Activated CD8-positive, alpha-beta memory T cell treated with anti-CD3 and anti-CD28 coated beads, Interleukin-2, amount 10 ng/mL, durations not matched to agents 7 days and 5 days (primary cell): ENCODE results near the gene HDAC8. TPM values are rescaled to one million over a fixed set of nuclear protein-coding genes. Genes with fewer than 3 reads are reported as not detected.

ENCODE experiments used
- ATAC-seq: fragments of 150-1000 bp; cut with Tn5 transposase; one replicate; pipeline ENCODE4 v1.10.0; 2021; ENCODE audit warnings: moderate library complexity
- CTCF ChIA-PET: fragments of 350-600 bp; sonication (Branson Sonifier 250); formaldehyde crosslinking; loops from one replicate; lab custom pipeline; 2021; ENCODE audit warnings: antibody characterized with exemption; lab: Charles Lee
- DNase-seq: peaks from one replicate; pipeline ENCODE4 v3.0.0-alpha.2; 2020
- H3K27ac Mint-ChIP-seq: one replicate; pipeline ENCODE4 v1.8.0; 2021; ENCODE audit warnings: mild to moderate bottlenecking, mixed read lengths
- H3K27me3 Mint-ChIP-seq: one replicate; pipeline ENCODE4 v1.8.0; 2021; ENCODE audit warnings: mixed read lengths
- H3K36me3 Mint-ChIP-seq: one replicate; pipeline ENCODE4 v1.8.0; 2021; ENCODE audit warnings: mild to moderate bottlenecking, mixed read lengths
- H3K4me1 Mint-ChIP-seq: one replicate; pipeline ENCODE4 v1.8.0; 2021; ENCODE audit warnings: mixed read lengths
- H3K4me3 Mint-ChIP-seq: one replicate; pipeline ENCODE4 v1.8.0; 2021; ENCODE audit warnings: mild to moderate bottlenecking, moderate library complexity, mixed read lengths
- H3K9me3 Mint-ChIP-seq: one replicate; pipeline ENCODE4 v1.8.0; 2022; ENCODE audit warnings: low read depth, mixed read lengths
- total RNA-seq, 2 experiments: library from RNA; stranded (reverse); gene quantifications; one replicate each; pipeline ENCODE4 v1.2.3, GENCODE V29; 2021

The HDAC8 gene
- total RNA-seq, 2 experiments from 2014 or later: 29.0 to 31.6 TPM

GRCh38 chrX:72308566-72309296 is 263.9 kb downstream of the HDAC8 start:
- ATAC-seq (no peak), DNase-seq (no peak)
- Mint-ChIP-seq H3K4me1 (peaks cover 21% of the 10 kb centered on the region), H3K36me3 (no peaks in the 10 kb centered on the region), H3K27ac (no peak overlapping the region), H3K9me3 (no peaks in the 10 kb centered on the region), H3K4me3 (peak overlapping the region; percentile 20), H3K27me3 (peaks cover 51% of the 10 kb centered on the region)
- CTCF ChIA-PET: no interaction called here

- no peak for ATAC-seq
- CTCF ChIA-PET: no interaction called here
- Mint-ChIP-seq H3K4me1 (peaks cover 21% of the 10 kb centered on the region), H3K27ac (no peak overlapping the region), H3K36me3 (no peaks in the 10 kb centered on the region), H3K9me3 (no peaks in the 10 kb centered on the region), H3K27me3 (peaks cover 56% of the 10 kb centered on the region), H3K4me3 (no peak overlapping the region)
- no peak for DNase-seq
These were observed 264.5 kb downstream of the HDAC8 start for GRCh38 chrX:72308209-72308565.

- ATAC-seq (no peak), DNase-seq (no peak)
- CTCF ChIA-PET: no interaction called here
- H3K4me1 Mint-ChIP-seq: peaks cover 21% of the 10 kb centered on the region
- no peaks in the 10 kb centered on the region for H3K36me3 Mint-ChIP-seq
- H3K4me3 Mint-ChIP-seq: no peak overlapping the region
- H3K27me3 Mint-ChIP-seq: peaks cover 61% of the 10 kb centered on the region
- H3K27ac Mint-ChIP-seq: no peak overlapping the region
- H3K9me3 Mint-ChIP-seq: no peaks in the 10 kb centered on the region
These were observed 265.0 kb downstream of the HDAC8 start for GRCh38 chrX:72307646-72308051.

GRCh38 chrX:72306851-72307645 is 265.6 kb downstream of the HDAC8 start:
- Mint-ChIP-seq H3K4me1 (peaks cover 21% of the 10 kb centered on the region), H3K9me3 (no peaks in the 10 kb centered on the region), H3K4me3 (peak overlapping the region; percentile 66), H3K27ac (no peak overlapping the region), H3K27me3 (peaks cover 65% of the 10 kb centered on the region), H3K36me3 (no peaks in the 10 kb centered on the region)
- CTCF ChIA-PET: no interaction called here
- ATAC-seq: peak; percentile 30
- peak; percentile 40 for DNase-seq

- no peak for DNase-seq
- Mint-ChIP-seq H3K27me3 (peaks cover 70% of the 10 kb centered on the region), H3K9me3 (no peaks in the 10 kb centered on the region), H3K36me3 (no peaks in the 10 kb centered on the region), H3K27ac (no peak overlapping the region), H3K4me1 (peaks cover 21% of the 10 kb centered on the region), H3K4me3 (peak overlapping the region; percentile 38)
- CTCF ChIA-PET: no interaction called here
- ATAC-seq: peak; percentile 13
These were observed 266.4 kb downstream of the HDAC8 start for GRCh38 chrX:72306085-72306801.

GRCh38 chrX:72305286-72306084 is 267.2 kb downstream of the HDAC8 start, which contains the start of gene CITED1:
Gene CITED1 (minus strand): TSS chrX:72305914. CDS start chrX:72302869, 3,045 bp downstream.
- DNase-seq: no peak
- H3K4me1 Mint-ChIP-seq: peaks cover 21% of the 10 kb centered on the region
- H3K36me3 Mint-ChIP-seq: no peaks in the 10 kb centered on the region
- H3K4me3 Mint-ChIP-seq: peak within 1 kb of the TSS; percentile 66
- H3K9me3 Mint-ChIP-seq: no peaks in the 10 kb centered on the region
- no peak within 1 kb of the TSS for H3K27ac Mint-ChIP-seq
- peak; percentile 31 for ATAC-seq
- peaks cover 74% of the 10 kb centered on the region for H3K27me3 Mint-ChIP-seq
- CTCF ChIA-PET: no interaction called here

GRCh38 chrX:72304877-72305276 is 267.8 kb downstream of the HDAC8 start:
- DNase-seq (no peak), ATAC-seq (no peak)
- CTCF ChIA-PET: no interaction called here
- Mint-ChIP-seq H3K27me3 (peaks cover 74% of the 10 kb centered on the region), H3K27ac (no peak overlapping the region), H3K4me1 (peaks cover 21% of the 10 kb centered on the region), H3K9me3 (no peaks in the 10 kb centered on the region), H3K36me3 (no peaks in the 10 kb centered on the region), H3K4me3 (peak overlapping the region; percentile 13)

GRCh38 chrX:72301781-72302180 is 270.9 kb downstream of the HDAC8 start:
- Mint-ChIP-seq H3K36me3 (no peaks in the 10 kb centered on the region), H3K4me3 (no peak overlapping the region), H3K9me3 (no peaks in the 10 kb centered on the region), H3K27ac (no peak overlapping the region), H3K4me1 (peaks cover 6% of the 10 kb centered on the region), H3K27me3 (peaks cover 59% of the 10 kb centered on the region)
- no peak for DNase-seq
- CTCF ChIA-PET: no interaction called here
- no peak for ATAC-seq

- CTCF ChIA-PET: no interaction called here
- ATAC-seq: no peak
- Mint-ChIP-seq H3K27ac (no peak overlapping the region), H3K36me3 (no peaks in the 10 kb centered on the region), H3K4me3 (no peak overlapping the region), H3K4me1 (peaks cover 5% of the 10 kb centered on the region), H3K9me3 (no peaks in the 10 kb centered on the region), H3K27me3 (peaks cover 57% of the 10 kb centered on the region)
- DNase-seq: no peak
These were observed 272.6 kb downstream of the HDAC8 start for GRCh38 chrX:72299891-72300630.

- ATAC-seq: peak; percentile 39
- H3K9me3 Mint-ChIP-seq: no peaks in the 10 kb centered on the region
These were observed 274.5 kb downstream of the HDAC8 start for GRCh38 chrX:72297953-72298730.

GRCh38 chrX:72296991-72297390 is 275.7 kb downstream of the HDAC8 start:
- no peaks in the 10 kb centered on the region for H3K9me3 Mint-ChIP-seq
- DNase-seq (no peak), ATAC-seq (no peak)
- H3K27me3 Mint-ChIP-seq: peaks cover 43% of the 10 kb centered on the region
- CTCF ChIA-PET: no interaction called here
- no peaks in the 10 kb centered on the region for H3K4me1 Mint-ChIP-seq
- no peak overlapping the region for H3K27ac Mint-ChIP-seq
- H3K4me3 Mint-ChIP-seq: no peak overlapping the region
- H3K36me3 Mint-ChIP-seq: no peaks in the 10 kb centered on the region

More at GRCh38 chrX:72297953-72298730, 274.5 kb downstream of the HDAC8 start:
- DNase-seq: no peak
- H3K4me3 Mint-ChIP-seq: no peak overlapping the region
- no peaks in the 10 kb centered on the region for H3K36me3 Mint-ChIP-seq
- H3K27me3 Mint-ChIP-seq: peaks cover 42% of the 10 kb centered on the region
- H3K4me1 Mint-ChIP-seq: no peaks in the 10 kb centered on the region
- no peak overlapping the region for H3K27ac Mint-ChIP-seq
- CTCF ChIA-PET: interaction anchor here (1.1 to 1.3 kb wide), 3 partner anchors 21 to 378 kb away, joined by 3 to 5 read pairs (median 3); partner anchors contain the start of gene RPS4X

GRCh38 chrX:72295745-72296144 is 276.9 kb downstream of the HDAC8 start:
- H3K9me3 Mint-ChIP-seq: no peaks in the 10 kb centered on the region
- H3K4me1 Mint-ChIP-seq: no peaks in the 10 kb centered on the region
- H3K4me3 Mint-ChIP-seq: no peak overlapping the region
- peaks cover 39% of the 10 kb centered on the region for H3K27me3 Mint-ChIP-seq
- no peak for DNase-seq
- no peaks in the 10 kb centered on the region for H3K36me3 Mint-ChIP-seq
- CTCF ChIA-PET: no interaction called here
- ATAC-seq: no peak
- no peak overlapping the region for H3K27ac Mint-ChIP-seq
